Type B pancreatic cell (in vitro differentiated cells): Measurements from ENCODE around the gene ROR2. TPM values are rescaled to one million over a fixed set of nuclear protein-coding genes. Genes with fewer than 3 reads are reported as not detected.
A peak's percentile ranks its signal among the peaks of the same experiment; 100 is the strongest.

Source experiments
- DNase-seq: peaks from one replicate; pipeline ENCODE4 v3.0.0; 2021; ENCODE audit warnings: mixed read lengths; ENCODE audit not compliant: unreplicated experiment; ENCODE audit errors: extremely low spot score
- H3K27ac Mint-ChIP-seq: 2 replicates; pipeline ENCODE4 v1.8.0; 2021; ENCODE audit warnings: mild to moderate bottlenecking, mixed read lengths
- H3K27me3 Mint-ChIP-seq: 2 replicates; pipeline ENCODE4 v1.8.0; 2021; ENCODE audit warnings: mixed read lengths
- H3K36me3 Mint-ChIP-seq: 2 replicates; pipeline ENCODE4 v1.8.0; 2021; ENCODE audit warnings: mixed read lengths
- H3K4me1 Mint-ChIP-seq: one replicate; pipeline ENCODE4 v1.8.0; 2021; ENCODE audit warnings: mixed read lengths; ENCODE audit not compliant: unreplicated experiment
- H3K4me3 Mint-ChIP-seq: 2 replicates; pipeline ENCODE4 v1.8.0; 2021; ENCODE audit warnings: mild to moderate bottlenecking, mixed read lengths
- H3K9me3 Mint-ChIP-seq: 2 replicates; pipeline ENCODE4 v1.8.0; 2021; ENCODE audit warnings: mixed read lengths
- CTCF ChIP-seq: fragments of 200-600 bp; sonication (generic); conservative IDR thresholded peaks from 2 replicates; pipeline ENCODE4 v1.5.0; 2021; ENCODE audit warnings: antibody characterized with exemption, mild to moderate bottlenecking
- total RNA-seq: library from RNA; stranded (reverse); gene quantifications from 2 replicates; pipeline ENCODE4 v1.2.1, GENCODE V29; 2021; ENCODE audit warnings: low replicate concordance

Gene ROR2
- total RNA-seq, 1 donor from 2014 or later: 48.9 TPM

GRCh38 chr9:91716815-91717214 is 233.2 kb downstream of the ROR2 start:
- peaks cover 8% of the 10 kb centered on the region for H3K4me1 Mint-ChIP-seq
- DNase-seq: no peak
- peaks cover 7% of the 10 kb centered on the region for H3K9me3 Mint-ChIP-seq
- no peaks in the 10 kb centered on the region for H3K27me3 Mint-ChIP-seq
- no peaks in the 10 kb centered on the region for H3K36me3 Mint-ChIP-seq
- TF ChIP-seq CTCF: no peak
- H3K27ac Mint-ChIP-seq: no peak overlapping the region
- no peak overlapping the region for H3K4me3 Mint-ChIP-seq

GRCh38 chr9:91716239-91716638 is 233.8 kb downstream of the ROR2 start:
- DNase-seq: no peak
- Mint-ChIP-seq H3K4me1 (peaks cover 8% of the 10 kb centered on the region), H3K36me3 (no peaks in the 10 kb centered on the region), H3K9me3 (peaks cover 7% of the 10 kb centered on the region), H3K27ac (no peak overlapping the region), H3K27me3 (no peaks in the 10 kb centered on the region), H3K4me3 (no peak overlapping the region)
- no peak for TF ChIP-seq CTCF

- Mint-ChIP-seq H3K4me1 (peaks cover 4% of the 10 kb centered on the region), H3K9me3 (peaks cover 7% of the 10 kb centered on the region), H3K27ac (no peak overlapping the region), H3K4me3 (peak overlapping the region; percentile 39), H3K36me3 (no peaks in the 10 kb centered on the region), H3K27me3 (no peaks in the 10 kb centered on the region)
- DNase-seq: no peak
- no peak for TF ChIP-seq CTCF
Measured at GRCh38 chr9:91714874-91715615, 235.0 kb downstream of the ROR2 start.

GRCh38 chr9:91714020-91714806 is 235.8 kb downstream of the ROR2 start:
- Mint-ChIP-seq H3K27me3 (no peaks in the 10 kb centered on the region), H3K4me3 (peak overlapping the region; percentile 74), H3K36me3 (no peaks in the 10 kb centered on the region), H3K4me1 (no peaks in the 10 kb centered on the region), H3K9me3 (peaks cover 7% of the 10 kb centered on the region), H3K27ac (no peak overlapping the region)
- DNase-seq: no peak
- no peak for TF ChIP-seq CTCF

GRCh38 chr9:91712811-91713210 is 237.2 kb downstream of the ROR2 start:
- Mint-ChIP-seq H3K27me3 (no peaks in the 10 kb centered on the region), H3K4me1 (no peaks in the 10 kb centered on the region), H3K36me3 (no peaks in the 10 kb centered on the region), H3K4me3 (no peak overlapping the region), H3K9me3 (peaks cover 7% of the 10 kb centered on the region), H3K27ac (no peak overlapping the region)
- TF ChIP-seq CTCF: no peak
- DNase-seq: no peak
